Cardiac muscle cell (in vitro differentiated cells and primary cell): ENCODE data around the gene FNDC3B. TPM values are rescaled to one million over a fixed set of nuclear protein-coding genes. Genes with fewer than 3 reads are reported as not detected.
"Not testable (repeated sequence)": the region's sequence is repeated elsewhere in the genome, so short reads cannot be mapped to it uniquely, and the experiment has no call there.

ENCODE experiments used
- DNase-seq, 2 donors: peaks; one replicate each; pipeline versions ENCODE4 v3.0.0 to v3.0.0-alpha.2; 2010 to 2017; ENCODE audit warnings: low read depth in 1 of 2, low spot score in 1 of 2
- H3K27ac ChIP-seq: fragments of 200-600 bp; sonication (generic); 2 replicates; pipeline ENCODE4 v1.5.1; 2016
- H3K27me3 ChIP-seq: fragments of 200-600 bp; sonication (generic); 2 replicates; pipeline ENCODE4 v1.6.0; 2016; ENCODE audit warnings: control low read depth
- H3K36me3 ChIP-seq: fragments of 200-600 bp; sonication (generic); 2 replicates; pipeline ENCODE4 v1.5.1; 2016; ENCODE audit warnings: control low read depth
- H3K4me1 ChIP-seq: fragments of 200-600 bp; sonication (generic); 2 replicates; pipeline ENCODE4 v1.8.1; 2017; ENCODE audit warnings: low read depth, mild to moderate bottlenecking, mixed run types
- H3K4me3 ChIP-seq: fragments of 200-600 bp; sonication (generic); 2 replicates; pipeline ENCODE4 v1.5.1; 2016; ENCODE audit warnings: mild to moderate bottlenecking
- H3K9me3 ChIP-seq: fragments of 200-600 bp; sonication (generic); 2 replicates; pipeline ENCODE4 v1.5.1; 2017; ENCODE audit warnings: low read depth, mild to moderate bottlenecking, control low read depth
- polyA plus RNA-seq: library from polyadenylated mRNA; unstranded; fragments of >200 nt; fragmentation: Nextera tagmentation; extraction: Ambion mirVana; gene quantifications from 2 replicates; pipeline ENCODE4 v1.2.1, GENCODE V29; 2016
- total RNA-seq: library from RNA; depleted of rRNA; stranded (reverse); fragments of >200 nt; gene quantifications from 2 replicates; pipeline ENCODE4 v1.2.3, GENCODE V29; 2016
- TF ChIP-seq, protein P1 (sequence below): IDR thresholded peaks from 2 replicates; pipeline ENCODE4 v1.5.1; 2012; ENCODE audit warnings: low read depth, mild to moderate bottlenecking, low read length

Gene FNDC3B
- total and polyA plus RNA-seq, 2 experiments from 2014 or later, result 55.2 to 62.3 TPM

DNA sequence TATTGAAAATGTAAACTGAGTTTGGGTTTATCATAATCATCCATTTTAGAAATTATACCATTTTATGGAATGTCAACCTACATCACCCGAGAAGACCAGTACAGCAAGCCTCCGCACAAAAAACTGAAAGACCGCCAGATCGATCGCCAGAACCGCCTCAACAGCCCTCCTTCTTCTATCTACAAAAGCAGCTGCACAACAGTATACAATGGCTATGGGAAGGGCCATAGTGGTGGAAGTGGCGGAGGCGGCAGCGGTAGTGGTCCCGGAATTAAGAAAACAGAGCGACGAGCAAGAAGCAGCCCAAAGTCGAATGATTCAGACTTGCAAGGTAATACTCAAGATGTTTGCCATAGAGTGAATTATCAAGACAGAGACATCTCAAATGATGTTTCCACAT is 211.8 kb downstream of the FNDC3B start:
- Histone ChIP-seq H3K27ac (no peak overlapping the region), H3K9me3 (no peaks in the 10 kb centered on the region), H3K4me3 (no peak overlapping the region), H3K4me1 (peaks cover 12% of the 10 kb centered on the region), H3K36me3 (peaks cover 21% of the 10 kb centered on the region), H3K27me3 (no peaks in the 10 kb centered on the region)
- DNase-seq, result no peak
- TF ChIP-seq, protein P1, sequence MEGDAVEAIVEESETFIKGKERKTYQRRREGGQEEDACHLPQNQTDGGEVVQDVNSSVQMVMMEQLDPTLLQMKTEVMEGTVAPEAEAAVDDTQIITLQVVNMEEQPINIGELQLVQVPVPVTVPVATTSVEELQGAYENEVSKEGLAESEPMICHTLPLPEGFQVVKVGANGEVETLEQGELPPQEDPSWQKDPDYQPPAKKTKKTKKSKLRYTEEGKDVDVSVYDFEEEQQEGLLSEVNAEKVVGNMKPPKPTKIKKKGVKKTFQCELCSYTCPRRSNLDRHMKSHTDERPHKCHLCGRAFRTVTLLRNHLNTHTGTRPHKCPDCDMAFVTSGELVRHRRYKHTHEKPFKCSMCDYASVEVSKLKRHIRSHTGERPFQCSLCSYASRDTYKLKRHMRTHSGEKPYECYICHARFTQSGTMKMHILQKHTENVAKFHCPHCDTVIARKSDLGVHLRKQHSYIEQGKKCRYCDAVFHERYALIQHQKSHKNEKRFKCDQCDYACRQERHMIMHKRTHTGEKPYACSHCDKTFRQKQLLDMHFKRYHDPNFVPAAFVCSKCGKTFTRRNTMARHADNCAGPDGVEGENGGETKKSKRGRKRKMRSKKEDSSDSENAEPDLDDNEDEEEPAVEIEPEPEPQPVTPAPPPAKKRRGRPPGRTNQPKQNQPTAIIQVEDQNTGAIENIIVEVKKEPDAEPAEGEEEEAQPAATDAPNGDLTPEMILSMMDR, result no peak

DNA sequence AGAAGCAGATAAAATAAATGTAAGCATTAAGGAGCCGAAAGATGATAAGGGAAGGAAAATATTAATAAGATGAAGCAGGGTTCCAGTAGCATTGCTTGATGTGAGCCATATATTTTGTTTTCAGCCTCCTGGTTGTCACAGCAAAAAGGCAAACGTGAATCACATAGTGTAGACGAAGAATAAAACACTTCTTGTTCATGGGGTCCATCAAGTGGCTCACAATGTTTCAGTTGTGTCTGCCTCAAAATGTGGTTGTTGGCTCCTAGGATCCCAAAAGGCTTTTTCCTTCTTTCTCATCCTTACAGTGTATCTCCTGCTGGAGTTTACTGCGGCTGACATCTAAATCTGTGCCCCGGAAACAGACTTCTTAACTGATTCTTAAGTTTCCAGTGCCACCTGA is 213.8 kb downstream of the FNDC3B start:
- no peak for DNase-seq
- H3K36me3 ChIP-seq, result peaks cover 21% of the 10 kb centered on the region
- H3K4me3 ChIP-seq, result no peak overlapping the region
- no peak overlapping the region for H3K27ac ChIP-seq
- TF ChIP-seq, protein P1, result no peak
- no peaks in the 10 kb centered on the region for H3K9me3 ChIP-seq
- H3K27me3 ChIP-seq, result no peaks in the 10 kb centered on the region
- peaks cover 18% of the 10 kb centered on the region for H3K4me1 ChIP-seq

DNA sequence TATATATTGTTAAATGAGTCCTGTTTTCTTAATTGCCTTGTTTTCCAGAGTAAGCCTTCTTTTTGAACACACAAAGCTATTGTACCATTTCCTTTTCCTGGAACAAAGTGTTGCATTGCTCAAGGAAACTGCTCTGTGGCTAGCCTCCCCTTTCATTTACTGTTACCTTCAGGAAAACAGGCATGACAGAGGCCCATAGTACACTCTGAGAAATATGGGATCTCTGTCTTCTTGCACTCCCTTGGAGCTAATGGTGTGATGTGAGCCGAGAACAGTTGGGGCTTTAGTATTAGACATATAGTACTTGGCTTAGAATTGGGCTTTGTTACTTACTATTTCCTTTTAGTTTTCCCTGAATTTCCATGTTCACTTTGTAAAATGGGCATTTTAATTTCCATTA is 215.2 kb downstream of the FNDC3B start:
- DNase-seq, result no peak
- H3K9me3 ChIP-seq, result no peaks in the 10 kb centered on the region
- no peak overlapping the region for H3K27ac ChIP-seq
- TF ChIP-seq, protein P1, result no peak
- H3K4me3 ChIP-seq, result no peak overlapping the region
- peaks cover 21% of the 10 kb centered on the region for H3K36me3 ChIP-seq
- no peaks in the 10 kb centered on the region for H3K27me3 ChIP-seq
- H3K4me1 ChIP-seq, result peaks cover 21% of the 10 kb centered on the region

DNA sequence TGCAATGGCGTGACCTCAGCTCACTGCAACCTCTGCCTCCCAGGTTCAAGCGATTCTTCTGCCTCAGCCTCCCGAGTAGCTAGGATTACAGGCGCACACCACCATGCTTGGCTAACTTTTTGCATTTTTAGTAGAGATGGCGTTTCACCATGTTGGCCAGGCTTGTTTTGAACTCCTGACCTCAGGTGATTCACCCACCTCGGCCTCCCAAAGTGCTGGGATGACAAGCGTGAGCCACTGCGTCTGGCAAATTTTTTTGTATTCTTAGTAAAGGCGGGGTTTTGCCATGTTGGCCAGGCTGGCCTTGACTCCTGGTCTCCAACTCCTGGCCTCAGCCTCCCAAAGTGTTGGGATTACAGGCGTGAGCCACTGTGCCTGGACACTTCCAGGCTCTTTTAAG is 215.9 kb downstream of the FNDC3B start:
- not testable (repeated sequence) for H3K27ac ChIP-seq, H3K27me3 ChIP-seq, H3K9me3 ChIP-seq, H3K4me3 ChIP-seq, DNase-seq
- H3K4me1 ChIP-seq, result peaks cover 21% of the 10 kb centered on the region
- H3K36me3 ChIP-seq, result peaks cover 21% of the 10 kb centered on the region

DNA sequence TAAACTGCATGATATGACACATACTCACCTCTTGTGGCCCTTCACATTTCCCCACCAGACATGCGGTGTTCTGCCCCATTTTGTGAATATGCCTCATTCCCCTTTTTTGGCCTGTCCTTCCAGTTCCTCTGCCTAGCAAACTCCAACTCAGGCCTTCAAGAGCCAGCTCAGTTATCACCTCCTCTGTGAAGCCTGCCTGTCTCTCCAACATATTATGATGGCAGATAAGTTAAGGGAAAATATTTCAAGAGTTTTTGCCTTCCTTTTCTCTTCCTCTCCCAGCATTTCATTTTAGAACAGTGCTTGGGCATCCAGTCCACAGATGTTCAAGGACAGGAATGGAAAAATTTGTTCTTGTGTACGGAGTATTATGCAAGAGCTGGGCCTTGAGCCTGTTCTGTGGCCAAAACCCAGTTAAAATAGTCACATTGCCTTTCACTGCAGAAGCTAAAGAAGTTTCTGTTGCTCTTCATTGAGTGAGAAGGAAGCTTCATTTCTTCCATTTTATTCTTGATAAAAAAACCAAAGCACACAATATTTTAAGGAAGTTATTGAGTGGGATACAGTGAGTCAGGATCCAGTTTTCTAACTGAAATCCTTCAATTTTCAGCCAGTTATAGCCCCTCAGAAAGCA is 216.8 kb downstream of the FNDC3B start:
- Histone ChIP-seq H3K36me3 (peaks cover 18% of the 10 kb centered on the region), H3K27ac (no peak overlapping the region), H3K4me3 (no peak overlapping the region), H3K27me3 (no peaks in the 10 kb centered on the region), H3K4me1 (peaks cover 21% of the 10 kb centered on the region), H3K9me3 (no peaks in the 10 kb centered on the region)
- TF ChIP-seq, protein P1, result no peak
- peak in 1 of 2 donors; percentile 92 for DNase-seq

DNA sequence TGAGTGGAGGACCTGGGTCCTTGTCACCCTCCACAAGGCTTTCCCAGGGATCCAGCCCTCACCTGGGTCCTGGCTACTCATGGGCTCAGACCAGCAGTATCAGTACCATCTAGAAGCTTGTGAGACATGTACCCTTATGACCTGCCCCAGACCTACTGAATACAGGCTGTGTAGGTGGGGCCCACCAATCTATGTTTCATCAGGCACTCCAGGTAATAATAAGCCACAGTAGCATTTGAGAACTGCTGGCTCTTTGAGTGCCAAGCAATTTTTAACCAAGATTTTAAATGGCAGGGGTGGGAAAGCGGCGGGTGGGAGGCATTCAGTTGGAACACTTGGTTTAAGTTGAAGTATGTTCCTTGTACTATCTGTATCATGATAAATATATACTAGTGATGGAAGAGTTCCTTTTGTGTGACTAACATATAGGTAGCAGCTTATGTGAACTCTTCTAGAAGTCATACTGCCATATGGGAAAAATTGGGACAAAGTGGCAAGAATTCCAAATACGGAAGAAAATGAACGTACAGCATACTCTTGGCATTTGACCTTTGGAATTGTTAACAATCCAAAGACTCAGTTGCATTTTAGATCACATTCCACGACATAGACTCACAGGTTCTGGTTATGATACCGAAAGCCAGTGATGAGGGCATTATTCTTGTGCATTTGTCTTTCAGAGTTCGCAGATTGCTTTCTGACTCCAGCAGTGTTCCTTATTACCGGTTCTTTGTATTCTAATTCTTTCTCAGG is 218.4 kb downstream of the FNDC3B start:
- TF ChIP-seq, protein P1, result no peak
- Histone ChIP-seq H3K4me3 (no peak overlapping the region), H3K4me1 (peaks cover 21% of the 10 kb centered on the region), H3K9me3 (no peaks in the 10 kb centered on the region), H3K36me3 (peaks cover 4% of the 10 kb centered on the region), H3K27me3 (no peaks in the 10 kb centered on the region), H3K27ac (peak overlapping the region; percentile 84)
- DNase-seq, result no peak
